GM12878 (cell line): ENCODE measurements around the gene NRM.
"Not testable (repeated sequence)": the region's sequence is repeated elsewhere in the genome, so short reads cannot be mapped to it uniquely, and the experiment has no call there.

ENCODE experiments used
- CREB1 ChIP-seq: IDR thresholded peaks from 2 replicates; pipeline ENCODE4 v1.6.1; 2012; ENCODE audit warnings: low read depth, mild to moderate bottlenecking, inconsistent platforms
- EZH2 ChIP-seq: IDR thresholded peaks from 2 replicates; pipeline ENCODE4 v1.6.1; 2012; ENCODE audit warnings: low read depth, mild to moderate bottlenecking, control low read depth, inconsistent platforms, low read length, borderline replicate concordance; ENCODE audit not compliant: control insufficient read depth
- TF ChIP-seq, protein P1 (sequence below): IDR thresholded peaks from 2 replicates; pipeline ENCODE4 v1.6.1; 2011; ENCODE audit warnings: low read depth, low read length, improper control_type of control experiment, borderline replicate concordance

DNA sequence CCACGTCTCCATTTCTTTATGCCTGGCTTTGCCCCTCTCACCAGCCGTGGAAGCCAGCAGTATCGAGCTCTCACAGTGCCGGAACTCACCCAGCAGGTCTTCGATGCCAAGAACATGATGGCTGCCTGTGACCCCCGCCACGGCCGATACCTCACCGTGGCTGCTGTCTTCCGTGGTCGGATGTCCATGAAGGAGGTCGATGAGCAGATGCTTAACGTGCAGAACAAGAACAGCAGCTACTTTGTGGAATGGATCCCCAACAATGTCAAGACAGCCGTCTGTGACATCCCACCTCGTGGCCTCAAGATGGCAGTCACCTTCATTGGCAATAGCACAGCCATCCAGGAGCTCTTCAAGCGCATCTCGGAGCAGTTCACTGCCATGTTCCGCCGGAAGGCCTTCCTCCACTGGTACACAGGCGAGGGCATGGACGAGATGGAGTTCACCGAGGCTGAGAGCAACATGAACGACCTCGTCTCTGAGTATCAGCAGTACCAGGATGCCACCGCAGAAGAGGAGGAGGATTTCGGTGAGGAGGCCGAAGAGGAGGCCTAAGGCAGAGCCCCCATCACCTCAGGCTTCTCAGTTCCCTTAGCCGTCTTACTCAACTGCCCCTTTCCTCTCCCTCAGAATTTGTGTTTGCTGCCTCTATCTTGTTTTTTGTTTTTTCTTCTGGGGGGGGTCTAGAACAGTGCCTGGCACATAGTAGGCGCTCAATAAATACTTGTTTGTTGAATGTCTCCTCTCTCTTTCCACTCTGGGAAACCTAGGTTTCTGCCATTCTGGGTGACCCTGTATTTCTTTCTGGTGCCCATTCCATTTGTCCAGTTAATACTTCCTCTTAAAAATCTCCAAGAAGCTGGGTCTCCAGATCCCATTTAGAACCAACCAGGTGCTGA, 33.3 kb upstream of the NRM start:
- TF ChIP-seq EZH2, CREB1: not testable (repeated sequence)
- TF ChIP-seq, protein P1, sequence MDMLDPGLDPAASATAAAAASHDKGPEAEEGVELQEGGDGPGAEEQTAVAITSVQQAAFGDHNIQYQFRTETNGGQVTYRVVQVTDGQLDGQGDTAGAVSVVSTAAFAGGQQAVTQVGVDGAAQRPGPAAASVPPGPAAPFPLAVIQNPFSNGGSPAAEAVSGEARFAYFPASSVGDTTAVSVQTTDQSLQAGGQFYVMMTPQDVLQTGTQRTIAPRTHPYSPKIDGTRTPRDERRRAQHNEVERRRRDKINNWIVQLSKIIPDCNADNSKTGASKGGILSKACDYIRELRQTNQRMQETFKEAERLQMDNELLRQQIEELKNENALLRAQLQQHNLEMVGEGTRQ = not testable (repeated sequence)
